ENCODE measurements around the gene UBAC2. TPM values are rescaled to one million over a fixed set of nuclear protein-coding genes. Genes with fewer than 3 reads are reported as not detected.

Gene UBAC2
- total and polyA plus RNA-seq, 4 donors, result 49.9 to 77.1 (median 53.7) TPM

- TF ChIP-seq, protein P1, sequence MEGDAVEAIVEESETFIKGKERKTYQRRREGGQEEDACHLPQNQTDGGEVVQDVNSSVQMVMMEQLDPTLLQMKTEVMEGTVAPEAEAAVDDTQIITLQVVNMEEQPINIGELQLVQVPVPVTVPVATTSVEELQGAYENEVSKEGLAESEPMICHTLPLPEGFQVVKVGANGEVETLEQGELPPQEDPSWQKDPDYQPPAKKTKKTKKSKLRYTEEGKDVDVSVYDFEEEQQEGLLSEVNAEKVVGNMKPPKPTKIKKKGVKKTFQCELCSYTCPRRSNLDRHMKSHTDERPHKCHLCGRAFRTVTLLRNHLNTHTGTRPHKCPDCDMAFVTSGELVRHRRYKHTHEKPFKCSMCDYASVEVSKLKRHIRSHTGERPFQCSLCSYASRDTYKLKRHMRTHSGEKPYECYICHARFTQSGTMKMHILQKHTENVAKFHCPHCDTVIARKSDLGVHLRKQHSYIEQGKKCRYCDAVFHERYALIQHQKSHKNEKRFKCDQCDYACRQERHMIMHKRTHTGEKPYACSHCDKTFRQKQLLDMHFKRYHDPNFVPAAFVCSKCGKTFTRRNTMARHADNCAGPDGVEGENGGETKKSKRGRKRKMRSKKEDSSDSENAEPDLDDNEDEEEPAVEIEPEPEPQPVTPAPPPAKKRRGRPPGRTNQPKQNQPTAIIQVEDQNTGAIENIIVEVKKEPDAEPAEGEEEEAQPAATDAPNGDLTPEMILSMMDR (IDR thresholded peaks at IDR 0.05; ENCODE audit: control extremely low read depth, extremely low read depth), result no peak
- Histone ChIP-seq H3K36me3 (ENCODE audit: control insufficient read depth in 4 of 4, insufficient read depth in 4 of 4, low read length in 4 of 4) (peaks cover 0 to 5% (median 5%) of the 10 kb centered on the region in 4 donors), H3K4me1 (ENCODE audit: control insufficient read depth in 5 of 5, insufficient read depth in 5 of 5, low read length in 5 of 5) (peaks cover 0 to 9% (median 2%) of the 10 kb centered on the region in 5 donors), H3K4me3 (no peak overlapping the region), H3K9me3 (ENCODE audit: control insufficient read depth in 4 of 4, insufficient read depth in 3 of 4, low read length in 3 of 4) (no peaks in the 10 kb centered on the region), H3K27ac (ENCODE audit: low read depth in 1 of 2, low read length in 1 of 2) (no peak overlapping the region), H3K9ac (ENCODE audit: insufficient read depth in 1 of 2, low read length in 2 of 2) (no peak overlapping the region), H3K27me3 (ENCODE audit: control insufficient read depth in 3 of 3, insufficient read depth in 3 of 3, low read length in 2 of 3) (no peaks in the 10 kb centered on the region)
- no peak for ATAC-seq (ENCODE audit: insufficient read depth, low FRiP score)
- no peak for DNase-seq
- WGBS, 2 donors, result 96 to 100% methylated on average over 1 of the region's 1 CpG
These were observed 60.4 kb downstream of the UBAC2 start for GRCh38 chr13:99261059-99261458.

DNA sequence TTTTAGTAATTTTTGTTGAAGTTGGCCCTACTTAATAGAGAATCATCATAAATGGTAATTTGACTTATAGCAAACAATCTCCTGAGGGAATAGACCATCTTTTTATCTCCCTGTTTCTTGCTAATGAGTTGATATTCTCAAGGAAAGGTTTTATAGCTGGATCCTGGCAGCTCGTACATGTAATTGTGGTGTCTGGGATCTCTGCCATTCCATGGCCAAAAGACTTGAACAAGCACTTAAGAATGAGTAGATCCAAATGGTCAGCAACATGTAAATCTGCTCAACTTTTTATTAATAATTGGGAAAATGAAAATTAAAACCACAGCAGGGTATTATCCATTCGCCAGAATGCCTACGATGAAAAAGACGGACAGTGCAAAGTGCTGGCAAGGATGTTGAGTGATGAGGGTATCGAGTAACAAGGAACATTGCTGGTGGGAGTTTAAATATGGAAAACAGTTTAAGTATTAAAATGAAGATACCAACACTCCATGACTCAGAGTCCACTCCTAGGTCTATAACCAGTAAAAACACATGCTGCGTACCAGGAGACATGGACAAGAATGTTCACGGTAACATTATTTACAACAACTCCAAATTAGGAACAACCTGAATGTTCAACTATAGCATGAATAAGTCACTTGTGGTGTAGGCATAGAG is 62.6 kb downstream of the UBAC2 start:
- Histone ChIP-seq H3K9ac (ENCODE audit: insufficient read depth in 1 of 2, low read length in 2 of 2) (no peak overlapping the region), H3K9me3 (ENCODE audit: control insufficient read depth in 4 of 4, insufficient read depth in 3 of 4, low read length in 3 of 4) (no peaks in the 10 kb centered on the region), H3K36me3 (ENCODE audit: control insufficient read depth in 4 of 4, insufficient read depth in 4 of 4, low read length in 4 of 4) (peaks cover 0 to 10% (median 7%) of the 10 kb centered on the region in 4 donors), H3K27me3 (ENCODE audit: control insufficient read depth in 3 of 3, insufficient read depth in 3 of 3, low read length in 2 of 3) (no peaks in the 10 kb centered on the region), H3K27ac (ENCODE audit: low read depth in 1 of 2, low read length in 1 of 2) (no peak overlapping the region), H3K4me1 (ENCODE audit: control insufficient read depth in 5 of 5, insufficient read depth in 5 of 5, low read length in 5 of 5) (peaks cover 0 to 6% (median 2%) of the 10 kb centered on the region in 5 donors), H3K4me3 (no peak overlapping the region)
- ATAC-seq (ENCODE audit: insufficient read depth, low FRiP score), result no peak
- 88 to 95% methylated on average over 7 of the region's 7 CpGs for WGBS, 2 donors
- TF ChIP-seq, protein P1 (IDR thresholded peaks at IDR 0.05; ENCODE audit: control extremely low read depth, extremely low read depth), result no peak
- DNase-seq, result peak; percentile 32 to 82 (median 62)

DNA sequence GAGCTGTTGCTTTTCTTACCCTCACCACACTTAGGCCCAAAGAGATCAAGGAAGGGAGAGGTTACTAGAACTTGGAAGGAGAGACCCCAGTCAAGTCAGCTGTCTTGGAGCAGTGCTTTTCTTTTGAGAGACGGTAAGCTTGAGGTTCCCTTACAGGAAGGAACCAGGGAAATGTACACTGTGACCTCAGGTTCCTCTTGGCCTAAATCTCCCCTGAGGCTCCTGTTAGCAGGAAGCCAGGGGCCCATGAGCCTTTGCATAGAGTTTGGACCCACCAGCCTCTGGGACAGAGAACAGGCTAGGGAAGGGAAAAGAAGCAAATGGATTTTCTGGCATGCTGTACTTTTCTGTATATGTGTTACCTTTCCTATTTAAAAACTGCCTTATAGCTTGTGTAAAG is 63.4 kb downstream of the UBAC2 start:
- no peaks in the 10 kb centered on the region for H3K9me3 ChIP-seq (ENCODE audit: control insufficient read depth in 4 of 4, insufficient read depth in 3 of 4, low read length in 3 of 4)
- peaks cover 0 to 10% (median 7%) of the 10 kb centered on the region in 4 donors for H3K36me3 ChIP-seq (ENCODE audit: control insufficient read depth in 4 of 4, insufficient read depth in 4 of 4, low read length in 4 of 4)
- peaks cover 0 to 6% (median 2%) of the 10 kb centered on the region in 5 donors for H3K4me1 ChIP-seq (ENCODE audit: control insufficient read depth in 5 of 5, insufficient read depth in 5 of 5, low read length in 5 of 5)
- no peak overlapping the region for H3K27ac ChIP-seq (ENCODE audit: low read depth in 1 of 2, low read length in 1 of 2)
- no peaks in the 10 kb centered on the region for H3K27me3 ChIP-seq (ENCODE audit: control insufficient read depth in 3 of 3, insufficient read depth in 3 of 3, low read length in 2 of 3)
- DNase-seq (no peak), ATAC-seq (ENCODE audit: insufficient read depth, low FRiP score) (no peak)
- H3K9ac ChIP-seq (ENCODE audit: insufficient read depth in 1 of 2, low read length in 2 of 2), result no peak overlapping the region
- TF ChIP-seq, protein P1 (IDR thresholded peaks at IDR 0.05; ENCODE audit: control extremely low read depth, extremely low read depth), result no peak
- WGBS, 2 donors, result 0 to 40% methylated on average over 1 of the region's 1 CpG
- no peak overlapping the region for H3K4me3 ChIP-seq
